GM12892 (cell line): Measurements from ENCODE around the gene ARHGAP15.
A peak's percentile ranks its signal among the peaks of the same experiment; 100 is the strongest.

Experiments
- DNase-seq: peaks from one replicate; pipeline ENCODE4 v3.0.0; 2011; ENCODE audit not compliant: insufficient read length
- FAIRE-seq: peaks from 2 replicates; lab custom pipeline; 2011; peaks lifted over from hg19 to GRCh38; lab: Jason Lieb, UNC
- POLR2A ChIP-seq: IDR thresholded peaks from 2 replicates; pipeline ENCODE4 v1.6.1; 2011; ENCODE audit warnings: low read depth, low read length, control low read depth
- POLR2AphosphoS5 ChIP-seq: IDR thresholded peaks from 2 replicates; pipeline ENCODE4 v1.6.1; 2011; ENCODE audit warnings: low read depth, low read length, control low read depth
- TAF1 ChIP-seq: IDR thresholded peaks from 2 replicates; pipeline ENCODE4 v1.6.1; 2011; ENCODE audit warnings: low read depth, mild to moderate bottlenecking, control low read depth, low read length, borderline replicate concordance

The ARHGAP15 gene

GRCh38 chr2:143294068-143294467 is 164.8 kb downstream of the ARHGAP15 start:
- TF ChIP-seq TAF1 (no peak), POLR2AphosphoS5 (no peak), POLR2A (no peak)
- DNase-seq, result no peak
- no peak for FAIRE-seq

DNA sequence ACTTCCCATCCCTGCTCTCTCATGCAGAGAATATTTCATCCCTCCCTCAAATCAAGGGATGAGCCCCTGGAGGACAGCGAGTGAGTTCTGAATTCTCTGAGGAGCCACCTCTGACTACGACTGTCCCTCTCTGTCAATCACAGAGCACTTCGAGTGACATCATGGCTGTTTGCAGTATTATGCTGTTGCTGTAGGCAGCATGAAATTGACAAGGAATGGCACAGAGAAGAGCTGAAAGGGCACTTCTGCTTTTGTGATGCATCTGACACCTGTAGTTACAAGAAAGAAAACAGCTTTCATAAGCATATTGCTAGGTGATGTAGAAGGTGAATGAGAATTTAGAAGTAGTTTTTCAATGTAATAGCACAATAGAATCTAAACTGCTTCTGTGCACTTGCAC is 166.9 kb downstream of the ARHGAP15 start:
- DNase-seq (no peak), FAIRE-seq (no peak)
- TF ChIP-seq POLR2A (no peak), TAF1 (no peak), POLR2AphosphoS5 (no peak)

- TF ChIP-seq POLR2AphosphoS5 (no peak), POLR2A (no peak), TAF1 (no peak)
- DNase-seq (no peak), FAIRE-seq (no peak)
Measured at GRCh38 chr2:143297182-143297581, 168.0 kb downstream of the ARHGAP15 start.

GRCh38 chr2:143300536-143300935 is 171.3 kb downstream of the ARHGAP15 start:
- no peak for DNase-seq
- FAIRE-seq, result peak; percentile 21
- TF ChIP-seq POLR2A (no peak), POLR2AphosphoS5 (no peak), TAF1 (no peak)

- FAIRE-seq (no peak), DNase-seq (no peak)
Measured at GRCh38 chr2:143311426-143311825, 182.2 kb downstream of the ARHGAP15 start.

DNA sequence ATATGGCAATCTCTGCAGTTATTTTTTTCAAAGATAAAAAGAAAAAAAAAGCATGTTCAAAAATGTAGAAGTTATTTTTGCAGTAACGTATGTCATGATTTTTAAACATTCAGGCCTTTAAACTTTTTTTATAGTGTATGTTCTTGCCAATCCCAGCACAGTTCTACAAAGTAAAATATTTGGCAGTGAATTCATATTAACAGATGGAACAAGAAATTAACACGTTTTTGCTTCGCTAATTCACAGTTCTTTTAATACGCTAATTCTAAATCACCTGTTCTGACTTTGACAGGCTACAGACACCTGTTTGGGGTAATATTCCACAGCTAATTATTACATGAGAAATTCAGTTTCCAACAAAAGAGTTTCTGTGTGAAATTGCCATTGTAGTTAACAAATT is 183.2 kb downstream of the ARHGAP15 start:
- no peak for FAIRE-seq
- TF ChIP-seq POLR2A (no peak), POLR2AphosphoS5 (no peak), TAF1 (no peak)
- DNase-seq, result no peak

More at GRCh38 chr2:143311426-143311825, 182.2 kb downstream of the ARHGAP15 start:
- TF ChIP-seq POLR2A, result no peak
- no peak for TF ChIP-seq POLR2AphosphoS5

DNA sequence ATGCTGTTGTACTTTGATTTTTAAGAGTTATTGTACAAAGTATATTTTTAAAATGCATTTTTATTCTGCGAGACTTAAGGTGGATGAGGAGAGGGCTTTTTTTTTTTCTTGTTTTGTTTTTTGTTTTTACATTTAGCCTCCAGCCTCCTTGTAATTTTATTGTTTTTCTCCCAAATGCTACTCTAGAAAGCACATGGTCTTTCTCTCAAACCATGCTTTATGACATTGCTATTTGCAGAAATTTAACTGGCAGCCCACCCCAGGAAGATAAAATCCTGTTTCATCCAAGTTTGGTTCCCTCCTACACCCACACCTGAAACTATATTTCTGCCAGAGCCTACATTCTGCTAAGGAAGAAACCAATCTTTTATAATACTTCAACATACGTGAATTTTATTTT is 184.6 kb downstream of the ARHGAP15 start:
- FAIRE-seq (no peak), DNase-seq (no peak)
- no peak for TF ChIP-seq POLR2AphosphoS5
- no peak for TF ChIP-seq TAF1
- TF ChIP-seq POLR2A, result no peak

DNA sequence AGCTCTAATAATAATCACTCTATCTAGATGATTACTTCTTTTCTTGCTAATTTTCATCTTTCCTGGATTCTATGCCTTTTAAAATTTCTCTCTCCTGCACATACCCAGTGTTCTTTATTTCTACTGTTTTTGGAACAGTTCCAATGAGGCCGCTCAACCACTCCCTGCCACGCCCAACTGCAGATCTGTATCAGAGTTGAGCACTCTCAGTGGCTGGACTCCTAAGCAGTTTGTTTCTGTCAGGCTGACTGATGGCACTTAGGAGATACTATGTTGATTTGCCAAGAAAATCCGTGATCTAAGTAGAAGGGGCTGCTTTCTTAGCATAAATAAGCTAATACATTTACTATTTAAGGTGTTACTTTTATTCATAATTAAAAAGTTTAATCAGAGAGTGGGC is 192.8 kb downstream of the ARHGAP15 start:
- TF ChIP-seq POLR2A, result no peak
- TF ChIP-seq TAF1, result no peak
- TF ChIP-seq POLR2AphosphoS5, result no peak
- DNase-seq, result no peak
- no peak for FAIRE-seq

GRCh38 chr2:143329288-143329687 is 200.1 kb downstream of the ARHGAP15 start:
- DNase-seq (no peak), FAIRE-seq (no peak)
- no peak for TF ChIP-seq TAF1

DNA sequence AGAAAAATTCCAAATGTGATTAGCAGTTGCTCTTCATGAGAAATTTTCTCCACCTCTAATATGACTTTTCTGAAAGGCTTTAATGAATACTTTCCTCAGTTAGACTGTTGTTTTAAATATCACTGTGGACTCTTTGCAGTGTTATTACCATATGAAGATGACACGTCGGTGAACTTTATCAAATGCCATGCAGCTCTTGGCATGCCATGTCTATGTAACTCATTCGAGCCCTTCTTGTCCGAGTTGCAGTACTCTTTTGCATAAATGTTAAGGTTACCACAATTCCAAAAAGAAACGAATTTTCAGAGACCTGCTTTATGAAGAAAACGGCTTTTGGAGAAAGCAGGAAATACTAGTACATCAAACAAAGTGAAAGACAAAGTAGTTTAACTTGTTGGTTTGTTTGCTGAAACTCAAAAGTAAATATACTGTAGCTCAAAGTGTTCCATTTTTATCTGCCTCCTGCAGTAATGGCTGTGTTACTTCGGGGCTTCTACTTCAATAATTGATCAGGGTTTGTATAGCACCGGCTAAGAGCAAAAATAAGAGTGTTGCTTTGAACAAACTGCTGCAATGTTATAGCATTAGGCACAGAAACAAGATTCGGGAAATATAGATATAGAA is 204.1 kb downstream of the ARHGAP15 start:
- no peak for FAIRE-seq
- TF ChIP-seq TAF1, result no peak
- no peak for TF ChIP-seq POLR2AphosphoS5
- TF ChIP-seq POLR2A, result no peak
- no peak for DNase-seq

DNA sequence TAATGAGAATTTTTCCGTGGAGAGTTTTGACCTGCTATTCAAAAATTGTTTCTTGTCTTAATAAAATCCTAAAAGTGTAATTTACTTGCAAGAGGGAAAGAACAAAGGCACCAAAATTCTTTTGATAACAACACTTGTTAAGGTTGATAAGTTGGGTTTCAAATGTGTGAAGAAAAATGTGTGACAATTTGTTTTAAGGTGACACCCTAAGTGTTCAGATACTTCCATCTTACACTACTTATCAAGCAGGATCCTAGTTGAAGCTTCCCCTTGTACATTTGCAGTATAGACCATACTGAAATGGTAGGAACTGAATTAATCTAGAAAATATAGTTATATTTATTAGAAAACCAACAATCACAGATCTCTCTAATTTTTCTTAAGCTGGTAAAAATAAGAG is 204.6 kb downstream of the ARHGAP15 start:
- DNase-seq (no peak), FAIRE-seq (no peak)
- TF ChIP-seq TAF1 (no peak), POLR2A (no peak), POLR2AphosphoS5 (no peak)

- DNase-seq, result no peak
- TF ChIP-seq POLR2A (no peak), TAF1 (no peak), POLR2AphosphoS5 (no peak)
- FAIRE-seq, result no peak
Measured at GRCh38 chr2:143334837-143335236, 205.6 kb downstream of the ARHGAP15 start.

GRCh38 chr2:143336719-143337210 is 207.5 kb downstream of the ARHGAP15 start:
- TF ChIP-seq POLR2A (no peak), TAF1 (no peak), POLR2AphosphoS5 (no peak)
- FAIRE-seq (no peak), DNase-seq (no peak)

DNA sequence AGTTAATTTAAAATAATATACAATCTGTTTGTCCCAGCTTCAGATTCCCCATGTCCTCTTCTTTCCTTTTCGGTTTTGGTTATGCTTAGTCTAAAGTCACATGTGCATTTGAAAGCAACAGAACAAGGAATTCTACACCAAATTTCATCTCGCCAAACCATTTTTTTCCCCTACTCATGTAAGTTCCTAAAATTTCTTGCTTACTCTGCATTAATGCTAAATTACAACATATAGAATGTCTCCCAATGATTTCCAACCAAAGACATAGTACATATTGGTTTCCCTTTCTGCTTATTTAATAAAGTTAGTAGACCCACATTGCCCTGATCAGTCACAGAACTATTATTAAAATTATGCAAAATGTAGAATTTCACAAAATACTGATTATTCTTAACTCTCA is 212.3 kb downstream of the ARHGAP15 start:
- TF ChIP-seq TAF1, result no peak
- TF ChIP-seq POLR2AphosphoS5, result no peak
- TF ChIP-seq POLR2A, result no peak
- DNase-seq, result no peak
- no peak for FAIRE-seq
